GM12865 (cell line): ENCODE measurements around the gene RBM33.

ENCODE experiments used
- DNase-seq: peaks from one replicate; pipeline ENCODE4 v3.0.0; 2010; ENCODE audit warnings: low read depth
- H3K4me3 ChIP-seq: 2 replicates; pipeline ENCODE4 v1.5.1; 2011; ENCODE audit warnings: mild to moderate bottlenecking, low read depth, low read length, control low read depth
- TF ChIP-seq, protein P1 (sequence below): IDR thresholded peaks from 2 replicates; pipeline ENCODE4 v1.5.1; 2011; ENCODE audit warnings: low read length, control low read depth, low read depth, inconsistent platforms; ENCODE audit not compliant: insufficient read depth; ENCODE audit errors: missing control alignments

Gene RBM33

GRCh38 chr7:155731871-155732270 lies 87.4 kb downstream of the RBM33 start:
- TF ChIP-seq, protein P1, sequence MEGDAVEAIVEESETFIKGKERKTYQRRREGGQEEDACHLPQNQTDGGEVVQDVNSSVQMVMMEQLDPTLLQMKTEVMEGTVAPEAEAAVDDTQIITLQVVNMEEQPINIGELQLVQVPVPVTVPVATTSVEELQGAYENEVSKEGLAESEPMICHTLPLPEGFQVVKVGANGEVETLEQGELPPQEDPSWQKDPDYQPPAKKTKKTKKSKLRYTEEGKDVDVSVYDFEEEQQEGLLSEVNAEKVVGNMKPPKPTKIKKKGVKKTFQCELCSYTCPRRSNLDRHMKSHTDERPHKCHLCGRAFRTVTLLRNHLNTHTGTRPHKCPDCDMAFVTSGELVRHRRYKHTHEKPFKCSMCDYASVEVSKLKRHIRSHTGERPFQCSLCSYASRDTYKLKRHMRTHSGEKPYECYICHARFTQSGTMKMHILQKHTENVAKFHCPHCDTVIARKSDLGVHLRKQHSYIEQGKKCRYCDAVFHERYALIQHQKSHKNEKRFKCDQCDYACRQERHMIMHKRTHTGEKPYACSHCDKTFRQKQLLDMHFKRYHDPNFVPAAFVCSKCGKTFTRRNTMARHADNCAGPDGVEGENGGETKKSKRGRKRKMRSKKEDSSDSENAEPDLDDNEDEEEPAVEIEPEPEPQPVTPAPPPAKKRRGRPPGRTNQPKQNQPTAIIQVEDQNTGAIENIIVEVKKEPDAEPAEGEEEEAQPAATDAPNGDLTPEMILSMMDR, result no peak
- no peak for DNase-seq
- no peak overlapping the region for H3K4me3 ChIP-seq

- no peak overlapping the region for H3K4me3 ChIP-seq
- TF ChIP-seq, protein P1, result no peak
- DNase-seq, result no peak
These were observed 87.8 kb downstream of the RBM33 start for GRCh38 chr7:155732286-155732685.

DNA sequence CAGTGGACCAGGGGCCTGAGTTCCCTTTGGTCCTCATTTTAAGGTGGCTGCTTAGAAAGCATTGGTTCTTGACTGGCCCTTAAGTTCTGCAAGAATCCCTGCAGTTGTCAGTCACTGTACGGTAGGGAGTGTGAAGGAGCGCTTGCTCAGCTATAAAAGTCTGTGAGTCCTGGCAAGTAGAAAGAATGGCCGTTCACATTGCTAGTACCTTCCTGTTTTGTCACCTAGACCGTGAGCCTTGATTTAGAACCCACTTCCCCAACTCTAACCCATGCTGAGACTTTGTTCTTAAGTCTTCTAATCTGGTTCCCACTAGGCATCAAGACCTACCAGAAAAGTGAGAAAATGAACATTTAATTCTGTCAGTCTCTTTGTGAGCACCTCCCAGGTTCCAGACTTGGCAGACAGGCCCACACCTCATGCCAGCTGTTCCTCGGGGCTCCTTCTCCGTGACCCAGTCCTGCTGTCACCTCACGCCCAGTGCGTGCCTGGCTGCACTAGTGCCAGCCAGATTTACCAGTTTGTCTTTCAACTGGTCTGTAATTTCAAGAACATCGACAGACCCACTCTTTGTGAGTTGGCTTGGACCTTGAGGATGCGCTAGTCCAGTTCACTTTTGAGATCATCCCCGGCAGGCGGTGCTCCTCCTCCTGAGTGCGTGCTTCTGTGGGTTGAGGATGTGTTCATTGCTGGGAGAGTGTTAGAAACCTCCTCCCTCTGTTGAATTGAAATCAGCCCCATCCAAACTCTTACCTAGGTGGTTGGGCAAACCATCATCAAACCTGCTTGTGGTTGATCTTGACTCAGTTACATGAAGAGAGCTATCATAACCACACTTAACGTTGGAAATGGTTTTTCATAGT lies 89.4 kb downstream of the RBM33 start:
- H3K4me3 ChIP-seq, result no peak overlapping the region
- no peak for DNase-seq
- TF ChIP-seq, protein P1, result no peak

DNA sequence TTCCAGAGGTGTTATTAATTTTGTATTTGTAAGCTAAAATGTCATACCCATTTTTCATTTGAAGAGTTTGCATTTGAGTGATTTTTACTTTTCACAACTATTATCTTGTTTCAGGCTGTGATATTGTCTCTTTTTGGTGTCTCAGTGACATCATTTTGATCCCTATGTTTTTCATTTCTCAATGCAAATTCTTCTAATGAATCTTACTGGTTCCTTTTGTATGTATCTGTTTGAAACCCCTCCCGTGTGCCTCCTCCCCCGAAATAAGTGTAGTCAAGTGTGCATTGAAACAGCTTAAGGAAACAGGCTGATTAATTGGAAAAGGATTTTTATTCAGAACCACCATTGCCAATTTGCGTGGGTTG lies 90.0 kb downstream of the RBM33 start:
- H3K4me3 ChIP-seq, result no peak overlapping the region
- TF ChIP-seq, protein P1, result no peak

DNA sequence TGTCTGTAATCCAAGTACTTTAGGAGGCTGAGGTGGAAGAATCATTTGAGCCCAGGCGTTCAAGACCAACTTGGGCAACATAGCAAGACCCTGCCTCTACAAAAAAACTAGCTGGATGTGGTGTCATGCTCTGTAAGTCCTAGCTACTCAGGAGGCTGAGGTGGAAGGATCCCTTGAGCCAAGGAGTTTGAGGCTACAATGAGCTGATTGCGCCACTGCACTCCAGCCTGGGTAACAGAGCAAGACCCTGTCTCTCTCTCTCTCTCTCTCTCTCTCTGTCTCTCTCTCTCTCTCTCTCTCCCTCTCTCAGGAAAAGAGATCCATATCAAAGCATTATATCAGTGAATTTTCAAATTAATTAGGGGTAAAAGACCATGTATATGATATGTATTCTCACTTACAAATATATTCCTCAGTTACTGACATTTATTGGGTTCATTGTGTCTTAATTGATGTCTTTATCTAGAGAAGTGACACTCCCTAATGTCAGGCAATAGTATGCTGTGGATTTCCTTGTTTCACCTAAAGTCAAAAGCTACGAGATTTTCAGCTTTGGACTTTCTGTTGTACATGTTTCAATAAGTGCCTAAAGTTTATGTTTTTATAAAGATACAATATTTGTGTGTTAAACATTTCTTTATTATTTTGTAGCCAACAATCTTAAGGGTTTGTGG lies 91.1 kb downstream of the RBM33 start:
- TF ChIP-seq, protein P1, result no peak
- no peak for DNase-seq
- H3K4me3 ChIP-seq, result no peak overlapping the region

More for the DNA sequence above, 90.0 kb downstream of the RBM33 start:
- DNase-seq, result no peak

DNA sequence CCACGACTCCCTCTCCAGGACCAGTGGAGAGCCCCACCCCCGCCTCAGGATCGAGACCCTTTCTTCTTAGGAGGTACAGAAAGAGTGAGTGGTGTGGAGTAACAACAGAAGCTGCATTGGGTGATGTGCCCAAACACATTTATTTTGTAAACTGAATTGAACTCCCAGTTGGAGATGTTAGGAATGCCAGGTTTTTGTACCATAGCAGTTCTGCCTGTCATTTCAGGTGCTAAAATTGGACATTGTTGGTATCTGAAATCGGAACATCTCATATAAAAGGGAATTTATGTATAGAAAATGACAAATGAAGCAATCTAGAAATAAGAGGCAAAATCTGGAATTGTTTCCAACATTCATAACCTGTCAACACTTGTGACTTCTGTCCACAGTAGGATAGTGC lies 93.1 kb downstream of the RBM33 start:
- no peak for DNase-seq
- TF ChIP-seq, protein P1, result no peak
- H3K4me3 ChIP-seq, result no peak overlapping the region

DNA sequence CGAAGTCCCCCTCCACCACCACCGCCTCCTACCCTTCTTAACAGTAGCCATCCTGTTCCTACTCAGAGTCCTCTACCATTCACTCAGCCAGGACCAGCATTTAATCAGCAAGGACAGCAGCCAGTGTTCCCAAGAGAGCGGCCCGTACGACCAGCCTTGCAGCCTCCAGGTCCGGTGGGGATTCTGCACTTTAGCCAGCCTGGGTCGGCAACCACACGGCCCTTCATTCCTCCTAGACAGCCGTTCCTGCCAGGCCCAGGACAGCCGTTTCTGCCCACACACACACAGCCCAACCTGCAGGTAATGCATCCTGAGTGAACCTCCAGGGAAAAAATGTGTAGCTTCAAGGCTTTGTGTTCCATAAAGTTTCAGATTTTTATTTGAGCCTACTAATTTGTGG lies 93.6 kb downstream of the RBM33 start:
- TF ChIP-seq, protein P1, result no peak
- H3K4me3 ChIP-seq, result no peak overlapping the region
- DNase-seq, result no peak
